ELF-1 (cell line): Measurements from ENCODE around the gene HSD17B11.
"Not testable (repeated sequence)": the region's sequence is repeated elsewhere in the genome, so short reads cannot be mapped to it uniquely, and the experiment has no call there.

ENCODE experiments used
- DNase-seq: peaks from one replicate; pipeline ENCODE4 v3.0.0-alpha.2; 2016; ENCODE audit warnings: low read depth, low spot score

HSD17B11 gene

GRCh38 chr4:87390891-87391575 lies at the start of gene HSD17B11:
Gene HSD17B11 (minus strand): TSS chr4:87391188. CDS start chr4:87391070, 118 bp downstream.
- DNase-seq, result peak; percentile 95

GRCh38 chr4:87433342-87433741 lies 42.4 kb upstream of the HSD17B11 start:
- no peak for DNase-seq

GRCh38 chr4:87430038-87430437 lies 39.0 kb upstream of the HSD17B11 start:
- no peak for DNase-seq

GRCh38 chr4:87428979-87429378 lies 38.0 kb upstream of the HSD17B11 start:
- no peak for DNase-seq

- DNase-seq, result no peak
Observed at GRCh38 chr4:87427518-87427868, 36.5 kb upstream of the HSD17B11 start.

GRCh38 chr4:87426865-87427517 lies 36.0 kb upstream of the HSD17B11 start:
- no peak for DNase-seq

- no peak for DNase-seq
Observed at GRCh38 chr4:87425711-87426110, 34.7 kb upstream of the HSD17B11 start.

- DNase-seq, result not testable (repeated sequence)
Observed at GRCh38 chr4:87424099-87424543, 33.1 kb upstream of the HSD17B11 start.

- no peak for DNase-seq
Observed at GRCh38 chr4:87423317-87424098, 32.5 kb upstream of the HSD17B11 start.

- peak; percentile 97 for DNase-seq
Observed at GRCh38 chr4:87422104-87423052, 31.4 kb upstream of the HSD17B11 start, which contains the start of gene NUDT9. Gene NUDT9 (plus strand): TSS chr4:87422573. CDS start chr4:87422906, 333 bp downstream.

GRCh38 chr4:87420276-87420830 lies 29.4 kb upstream of the HSD17B11 start:
- no peak for DNase-seq

- DNase-seq, result no peak
Observed at GRCh38 chr4:87419578-87420249, 28.7 kb upstream of the HSD17B11 start.

GRCh38 chr4:87418410-87418809 lies 27.4 kb upstream of the HSD17B11 start:
- not testable (repeated sequence) for DNase-seq

- no peak for DNase-seq
Observed at GRCh38 chr4:87416965-87417364, 26.0 kb upstream of the HSD17B11 start.

- DNase-seq, result no peak
Observed at GRCh38 chr4:87414816-87415215, 23.8 kb upstream of the HSD17B11 start.

- no peak for DNase-seq
Observed at GRCh38 chr4:87410679-87411078, 19.7 kb upstream of the HSD17B11 start.

- no peak for DNase-seq
Observed at GRCh38 chr4:87410157-87410556, 19.2 kb upstream of the HSD17B11 start.

GRCh38 chr4:87409420-87409939 lies 18.5 kb upstream of the HSD17B11 start:
- DNase-seq, result no peak

- DNase-seq, result not testable (repeated sequence)
Observed at GRCh38 chr4:87406902-87407301, 15.9 kb upstream of the HSD17B11 start.

- DNase-seq, result no peak
Observed at GRCh38 chr4:87406462-87406861, 15.5 kb upstream of the HSD17B11 start.
